ENCODE measurements around the gene UGT3A2.
"Not testable (repeated sequence)": the region's sequence is repeated elsewhere in the genome, so short reads cannot be mapped to it uniquely, and the experiment has no call there.

UGT3A2 gene

GRCh38 chr5:36028816-36029465 is 37.7 kb downstream of the UGT3A2 start:
- DNase-seq = no peak
- TF ChIP-seq CTCF (IDR thresholded peaks at IDR 0.05; ENCODE audit: low read depth, low read length) = no peak
- no peaks in the 10 kb centered on the region for H3K36me3 ChIP-seq
- H3K27me3 ChIP-seq (ENCODE audit: insufficient read depth, low read depth, severe bottlenecking) = no peaks in the 10 kb centered on the region
- H3K27ac ChIP-seq = no peak overlapping the region
- H3K9me3 ChIP-seq (ENCODE audit: severe bottlenecking) = no peaks in the 10 kb centered on the region
- no peak overlapping the region for H3K4me3 ChIP-seq (ENCODE audit: low read depth, low read length)

- Histone ChIP-seq H3K4me3 (ENCODE audit: low read depth, low read length) (no peak overlapping the region), H3K36me3 (no peaks in the 10 kb centered on the region)
- no peak for TF ChIP-seq CTCF (IDR thresholded peaks at IDR 0.05; ENCODE audit: low read depth, low read length)
These were observed 39.0 kb downstream of the UGT3A2 start for GRCh38 chr5:36027711-36028110.

GRCh38 chr5:36026706-36027465 is 39.8 kb downstream of the UGT3A2 start:
- no peaks in the 10 kb centered on the region for H3K36me3 ChIP-seq
- no peak for TF ChIP-seq CTCF (IDR thresholded peaks at IDR 0.05; ENCODE audit: low read depth, low read length)
- H3K4me3 ChIP-seq (ENCODE audit: low read depth, low read length) = no peak overlapping the region
- no peaks in the 10 kb centered on the region for H3K27me3 ChIP-seq (ENCODE audit: insufficient read depth, low read depth, severe bottlenecking)
- DNase-seq = no peak
- H3K27ac ChIP-seq = no peak overlapping the region
- no peaks in the 10 kb centered on the region for H3K9me3 ChIP-seq (ENCODE audit: severe bottlenecking)

More at GRCh38 chr5:36027711-36028110, 39.0 kb downstream of the UGT3A2 start:
- Histone ChIP-seq H3K27ac (no peak overlapping the region), H3K9me3 (ENCODE audit: severe bottlenecking) (no peaks in the 10 kb centered on the region), H3K27me3 (ENCODE audit: insufficient read depth, low read depth, severe bottlenecking) (no peaks in the 10 kb centered on the region)
- no peak for DNase-seq

GRCh38 chr5:36022246-36022645 is 44.4 kb downstream of the UGT3A2 start:
- not testable (repeated sequence) for H3K27me3 ChIP-seq (ENCODE audit: insufficient read depth, low read depth, severe bottlenecking); H3K4me3 ChIP-seq (ENCODE audit: low read depth, low read length); H3K9me3 ChIP-seq (ENCODE audit: severe bottlenecking); DNase-seq; H3K36me3 ChIP-seq; H3K27ac ChIP-seq

GRCh38 chr5:36019584-36019983 is 47.1 kb downstream of the UGT3A2 start:
- not testable (repeated sequence) for H3K27ac ChIP-seq; H3K4me3 ChIP-seq (ENCODE audit: low read depth, low read length); H3K27me3 ChIP-seq (ENCODE audit: insufficient read depth, low read depth, severe bottlenecking); DNase-seq; H3K36me3 ChIP-seq
- H3K9me3 ChIP-seq (ENCODE audit: severe bottlenecking) = peaks cover 16% of the 10 kb centered on the region

GRCh38 chr5:36017622-36018021 is 49.1 kb downstream of the UGT3A2 start:
- H3K27me3 ChIP-seq (ENCODE audit: insufficient read depth, low read depth, severe bottlenecking) = no peaks in the 10 kb centered on the region
- H3K9me3 ChIP-seq (ENCODE audit: severe bottlenecking) = peaks cover 28% of the 10 kb centered on the region
- no peak overlapping the region for H3K4me3 ChIP-seq (ENCODE audit: low read depth, low read length)
- no peaks in the 10 kb centered on the region for H3K36me3 ChIP-seq
- no peak overlapping the region for H3K27ac ChIP-seq
- no peak for TF ChIP-seq CTCF (IDR thresholded peaks at IDR 0.05; ENCODE audit: low read depth, low read length)
- DNase-seq = no peak
